NCI-H446 treated with DMSO at 0.1 percent for 48 hours (cell line): Measurements from ENCODE around the gene SMIM45.
A peak's percentile ranks its signal among the peaks of the same experiment; 100 is the strongest.
"Not testable (repeated sequence)": the region's sequence is repeated elsewhere in the genome, so short reads cannot be mapped to it uniquely, and the experiment has no call there.

Experiments
- DNase-seq: peaks from one replicate; lab custom pipeline; 2025; lab: John Stamatoyannopoulos, UW

Gene SMIM45

DNA sequence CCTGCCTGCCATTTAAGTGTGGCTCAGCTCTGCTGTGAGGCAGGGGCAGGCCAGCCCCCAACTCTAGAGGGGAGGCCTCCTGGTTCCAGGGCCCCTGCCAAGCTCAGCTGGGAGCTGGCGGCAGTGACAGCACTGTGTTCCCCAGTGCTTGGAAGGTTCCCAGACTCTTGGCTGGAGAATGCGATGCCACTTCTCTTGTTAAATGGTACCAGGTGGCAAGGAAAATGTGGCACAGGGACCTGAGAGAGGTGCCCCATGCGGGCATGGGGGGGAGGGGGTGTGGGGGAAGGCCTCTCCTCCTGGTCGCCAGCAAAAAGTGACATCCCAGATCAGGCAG is 17.0 kb upstream of the SMIM45 start:
- DNase-seq = peak; percentile 3

DNA sequence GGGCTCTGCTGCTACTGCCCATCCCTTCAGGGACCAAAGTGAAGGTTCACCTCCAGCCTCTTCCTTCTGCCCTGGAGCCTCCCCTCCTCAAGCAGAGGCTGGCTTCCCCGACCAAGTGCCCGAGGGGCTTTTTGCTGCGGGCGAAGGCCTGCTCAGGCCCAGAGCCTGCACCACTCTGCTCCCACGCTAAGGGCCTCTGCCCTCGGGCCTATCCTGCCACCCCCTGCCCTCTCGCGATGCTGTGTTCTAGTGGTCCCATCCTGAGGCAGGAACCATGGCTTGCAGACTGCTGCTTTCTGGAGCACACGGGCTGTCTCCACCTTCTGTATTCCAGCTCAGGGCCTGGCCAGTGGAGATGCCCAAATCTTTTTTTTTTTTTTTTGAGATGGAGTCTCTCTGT is 16.4 kb upstream of the SMIM45 start:
- DNase-seq = no peak

DNA sequence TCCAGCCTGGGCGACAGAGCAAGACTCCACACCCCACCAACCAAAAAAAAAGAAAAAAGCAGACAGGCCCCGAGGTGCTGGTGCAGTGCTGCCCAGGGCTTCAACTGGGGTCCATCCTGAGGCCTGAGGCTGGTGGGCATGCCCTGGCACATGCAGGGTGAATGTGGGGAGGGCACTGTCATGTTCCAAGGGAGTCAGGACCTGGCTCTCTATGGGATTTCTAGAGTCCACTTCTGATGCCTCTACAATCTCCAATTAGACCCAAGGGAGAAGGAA is 15.1 kb upstream of the SMIM45 start:
- DNase-seq = no peak

DNA sequence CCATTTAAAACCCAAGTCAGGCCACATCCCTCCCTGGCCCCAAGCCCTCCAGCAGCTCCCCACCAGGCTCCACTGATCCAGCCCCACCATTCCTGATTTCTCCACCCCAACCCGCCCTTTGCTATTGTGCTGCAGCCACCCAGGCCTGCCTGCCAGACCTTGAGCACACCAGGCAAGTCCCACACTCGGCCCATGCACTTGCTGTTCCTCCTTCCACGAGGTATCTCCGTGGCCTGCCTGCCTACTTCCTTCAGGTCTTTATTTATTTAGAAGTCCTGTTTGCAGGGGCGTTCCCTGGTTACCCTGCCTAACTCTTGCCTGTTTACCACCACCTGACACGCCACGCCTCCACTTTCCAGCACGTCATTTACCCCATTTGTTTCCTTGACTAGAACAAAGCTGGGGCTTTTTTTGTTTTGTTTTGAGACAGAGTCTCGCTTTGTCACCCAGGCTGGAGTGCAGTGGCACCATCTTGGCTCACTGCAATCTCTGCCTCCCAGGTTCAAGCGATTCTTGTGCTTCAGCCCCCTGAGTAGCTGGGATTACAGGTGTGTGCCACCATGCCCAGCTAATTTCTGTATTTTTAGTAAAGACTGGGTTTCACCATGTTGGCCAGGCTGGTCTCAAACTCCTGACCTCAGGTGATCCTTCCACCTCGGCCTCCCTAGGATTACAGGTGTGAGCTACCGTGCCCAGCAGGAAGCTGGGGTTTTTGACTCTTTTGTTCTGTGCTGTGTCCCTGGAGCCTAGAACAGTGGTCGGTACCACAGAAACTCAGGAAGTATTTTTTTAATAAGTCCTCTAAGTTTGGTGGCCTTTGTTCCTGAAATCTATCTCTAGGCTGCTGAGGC is 11.7 kb upstream of the SMIM45 start:
- DNase-seq = no peak

DNA sequence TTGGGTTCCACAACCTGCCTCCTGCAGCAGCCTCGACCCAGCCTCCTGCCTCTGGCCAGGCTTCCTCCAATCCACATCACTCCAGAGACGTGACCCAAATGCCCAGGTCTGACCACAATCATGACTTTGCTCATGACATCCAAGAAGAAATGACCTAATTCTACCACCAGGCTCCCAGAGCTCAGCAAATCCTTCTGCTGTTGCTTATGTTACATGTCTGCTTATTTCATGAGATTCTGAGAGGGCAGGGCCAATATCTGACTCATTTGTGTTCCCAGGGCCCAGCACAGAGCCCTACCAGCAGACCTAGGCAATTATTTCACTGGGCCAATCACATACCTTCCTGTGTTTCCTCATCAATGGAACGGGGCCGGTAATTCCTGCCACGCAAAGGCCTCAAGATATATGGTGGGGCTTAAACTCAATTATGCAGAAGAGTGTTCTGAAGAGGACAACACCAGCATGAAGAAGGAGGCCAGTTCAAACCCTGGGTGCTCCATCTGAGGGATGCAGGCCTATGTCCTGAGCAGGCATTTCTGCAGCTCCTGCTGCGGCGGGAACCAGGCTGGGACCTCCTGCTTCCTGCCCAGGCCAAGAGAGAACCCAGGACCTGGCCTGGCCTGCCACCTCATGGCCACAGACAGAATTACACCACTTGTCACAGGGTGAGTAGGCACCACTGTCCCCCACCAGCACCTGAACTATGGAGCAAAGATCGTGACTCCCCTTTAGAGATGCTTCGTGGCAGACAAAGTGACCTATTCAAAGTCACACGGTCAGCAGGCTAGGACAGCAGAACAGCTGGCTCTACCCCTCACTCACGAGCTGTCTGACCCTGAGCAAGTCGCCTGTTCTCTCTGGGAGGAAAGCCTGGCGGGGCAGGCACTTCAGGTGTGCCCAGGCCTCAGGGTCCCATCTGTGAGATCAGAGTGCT is 10.9 kb upstream of the SMIM45 start:
- DNase-seq = peak; percentile 22

DNA sequence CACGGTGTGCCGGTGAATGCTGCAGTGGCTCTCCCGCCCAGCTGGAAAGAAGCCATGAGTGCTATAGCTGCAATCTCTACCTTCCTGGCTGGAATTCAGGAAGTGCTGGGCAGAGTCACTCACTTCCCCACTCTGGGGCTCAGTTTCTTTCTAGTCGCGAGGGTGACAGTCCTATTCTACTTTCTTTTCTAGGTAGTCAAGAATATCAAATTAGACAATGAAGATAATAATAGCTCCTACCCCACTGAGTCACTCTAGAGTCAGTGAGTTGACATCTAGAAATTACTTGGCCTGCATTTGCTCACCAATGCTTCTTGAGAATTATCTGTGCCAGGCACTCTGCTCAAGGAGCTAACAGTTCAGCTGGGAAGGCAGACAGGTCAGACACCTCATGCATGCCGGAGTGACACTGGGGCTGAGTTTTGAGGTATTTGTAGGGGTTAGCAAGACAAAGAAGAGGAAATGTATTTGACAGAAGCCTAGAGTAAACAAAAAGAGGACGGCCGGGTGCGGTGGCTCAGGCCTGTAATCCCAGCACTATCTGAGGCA is 8.2 kb upstream of the SMIM45 start:
- no peak for DNase-seq

DNA sequence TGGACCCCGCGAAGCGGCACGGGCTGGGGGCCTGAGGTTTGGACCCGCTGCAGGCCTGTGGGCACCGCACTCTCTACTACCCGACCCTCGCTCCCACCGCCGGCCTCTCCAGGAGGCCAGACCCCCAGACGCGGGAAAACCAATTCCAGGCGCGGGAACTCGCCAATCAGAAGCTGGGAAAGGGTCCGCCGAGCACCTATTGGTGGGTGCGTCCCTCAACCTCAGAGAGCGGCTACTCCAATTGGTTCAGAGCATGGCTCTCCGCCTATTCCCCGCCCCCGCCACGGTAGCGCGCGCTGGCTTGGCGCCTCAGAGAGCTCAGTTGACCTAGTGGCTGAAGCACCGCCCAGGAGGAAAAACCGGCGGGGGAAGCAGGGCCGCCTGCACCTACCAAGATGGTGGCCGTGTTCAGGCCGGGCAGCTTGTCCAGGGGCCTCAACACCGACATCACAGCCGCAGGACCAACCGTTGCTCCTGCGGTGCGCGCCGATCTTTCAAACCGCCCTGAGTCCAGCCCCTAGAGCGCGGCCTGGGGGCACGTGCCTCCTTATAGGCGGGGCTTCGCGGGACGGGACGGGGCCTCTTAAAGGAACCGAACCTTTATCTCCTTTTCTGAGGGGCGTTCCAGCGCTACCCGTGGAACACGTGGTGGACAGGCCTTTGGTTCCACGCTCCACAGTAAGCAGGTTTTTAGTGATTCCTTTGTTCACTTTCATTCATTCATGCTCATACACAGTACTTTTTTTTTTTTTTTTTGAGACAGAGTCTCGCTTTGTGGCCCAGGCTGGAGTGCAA is 5.1 kb upstream of the SMIM45 start, which contains the start of gene CENPM:
TSS of gene CENPM (minus strand) at position 524 of the 795 bp plus-strand sequence. CDS start at position 448, 76 bp downstream.
- peak; percentile 95 for DNase-seq

DNA sequence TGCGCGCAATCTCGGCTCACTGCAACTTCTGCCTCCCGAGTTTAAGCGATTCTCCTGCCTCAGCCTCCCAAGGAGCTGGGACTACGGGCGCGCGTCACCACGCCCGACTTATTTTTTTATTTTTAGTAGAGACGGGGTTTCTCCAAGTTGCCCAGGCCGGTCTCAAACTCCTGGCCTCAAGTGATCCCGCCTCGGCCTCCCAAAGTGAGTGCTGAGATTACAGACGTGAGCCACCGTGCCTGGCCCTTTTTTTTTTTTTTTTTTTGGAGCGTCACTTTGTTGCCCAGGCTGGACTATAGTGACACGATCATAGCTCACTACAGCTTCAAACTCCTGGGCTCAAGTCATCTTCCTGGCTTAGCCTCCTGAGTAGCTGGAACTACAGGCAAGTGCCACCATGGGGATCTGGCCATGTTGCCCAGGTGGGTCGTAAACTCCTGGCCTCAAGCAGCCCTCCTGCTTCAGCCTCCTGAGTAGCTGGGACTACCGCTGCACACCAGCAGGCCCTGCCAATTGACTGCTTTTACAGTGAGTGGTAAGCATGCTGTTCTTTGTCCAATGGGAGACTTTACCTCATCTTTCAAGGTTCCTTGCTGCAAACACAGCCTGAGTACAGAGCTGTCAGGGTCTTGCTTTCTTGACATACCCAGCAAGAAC is 4.4 kb upstream of the SMIM45 start:
- no peak for DNase-seq

DNA sequence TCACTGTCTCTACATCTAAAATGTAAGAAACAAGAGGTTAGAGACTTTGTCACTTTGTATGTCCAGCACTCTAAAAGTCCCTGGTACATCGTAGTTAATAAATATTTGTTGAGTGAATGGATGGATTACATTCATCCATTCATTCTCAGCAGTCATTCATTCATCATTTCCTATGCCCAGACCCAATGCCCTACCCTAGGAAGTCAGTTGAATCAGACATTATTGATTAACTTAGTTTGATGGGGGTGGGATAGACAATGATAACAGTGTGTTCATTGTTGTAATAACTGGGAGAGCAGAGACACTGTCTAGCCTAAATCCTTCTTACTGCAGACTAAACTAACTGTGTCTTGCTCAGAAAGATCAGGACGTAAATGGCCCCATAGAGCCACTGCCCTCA is 3.8 kb upstream of the SMIM45 start:
- no peak for DNase-seq

DNA sequence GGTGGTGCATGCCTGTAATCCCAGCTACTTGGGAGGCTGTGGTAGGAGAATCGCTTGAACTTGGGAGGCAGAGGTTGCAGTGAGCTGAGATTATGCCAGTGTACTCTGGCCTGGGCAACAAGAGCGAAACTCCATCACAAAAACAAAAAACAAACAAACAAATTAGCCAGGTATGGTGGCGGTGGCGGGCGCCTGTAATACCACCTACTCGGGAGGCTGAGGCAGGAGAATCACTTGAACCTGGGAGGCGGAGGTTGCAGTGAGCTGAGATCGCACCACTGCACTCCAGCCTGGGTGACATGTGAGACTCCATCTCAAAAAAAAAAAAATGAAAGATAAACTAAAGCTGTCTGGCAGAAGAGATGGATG is 3.0 kb upstream of the SMIM45 start:
- DNase-seq = not testable (repeated sequence)

DNA sequence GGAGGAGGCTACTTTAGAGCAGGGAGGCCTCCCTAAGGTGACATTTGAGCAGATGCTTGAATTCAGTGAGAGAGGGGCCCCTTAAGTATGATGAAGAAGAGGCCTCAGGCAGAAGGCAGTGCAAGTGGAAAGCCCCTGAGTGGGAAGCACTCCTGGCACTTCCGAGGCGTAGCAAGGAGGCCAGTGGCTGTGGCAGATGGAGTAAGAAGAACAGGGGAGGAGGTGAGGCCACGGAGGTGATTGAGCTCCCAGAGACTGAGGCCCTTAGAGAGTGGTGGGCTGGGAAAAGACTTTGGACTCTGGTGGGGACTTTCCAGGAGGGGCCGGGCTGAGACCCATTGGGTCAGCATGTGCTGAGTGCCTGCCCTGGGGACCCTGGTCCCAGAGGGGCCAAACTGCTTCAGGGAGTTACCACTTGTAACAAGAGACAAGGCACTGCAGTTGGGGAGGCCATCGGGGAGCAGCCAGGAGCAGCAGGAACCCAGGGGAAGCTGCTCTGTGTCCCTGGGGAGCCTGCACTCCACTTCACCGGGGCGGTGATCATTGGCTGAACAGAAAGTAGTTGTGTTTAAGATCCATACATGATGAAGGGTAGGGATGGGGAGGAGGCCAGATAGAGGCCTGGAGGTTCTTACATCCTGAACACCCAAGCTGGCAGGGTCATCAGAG is 2.5 kb upstream of the SMIM45 start:
- no peak for DNase-seq

DNA sequence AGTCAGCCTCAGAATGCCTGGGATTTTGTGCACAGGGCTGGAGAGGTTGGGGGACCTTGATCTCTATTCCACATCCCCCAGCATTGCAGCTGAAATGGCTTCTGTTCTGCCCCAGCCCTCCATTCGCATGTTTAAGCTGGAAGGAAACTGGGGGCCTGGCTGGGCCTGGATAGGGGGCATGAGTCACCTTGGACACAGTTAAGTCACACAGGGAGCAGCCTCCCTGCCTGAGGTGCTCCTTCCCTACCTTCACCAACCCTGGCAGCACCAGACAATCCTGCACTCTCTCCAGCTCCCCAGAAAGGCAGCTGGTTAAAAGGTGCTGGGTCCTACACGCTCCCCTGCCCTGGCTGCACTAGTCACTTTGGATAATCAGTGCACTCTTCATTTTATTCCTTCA is 763 bp downstream of the SMIM45 start:
- DNase-seq = no peak

DNA sequence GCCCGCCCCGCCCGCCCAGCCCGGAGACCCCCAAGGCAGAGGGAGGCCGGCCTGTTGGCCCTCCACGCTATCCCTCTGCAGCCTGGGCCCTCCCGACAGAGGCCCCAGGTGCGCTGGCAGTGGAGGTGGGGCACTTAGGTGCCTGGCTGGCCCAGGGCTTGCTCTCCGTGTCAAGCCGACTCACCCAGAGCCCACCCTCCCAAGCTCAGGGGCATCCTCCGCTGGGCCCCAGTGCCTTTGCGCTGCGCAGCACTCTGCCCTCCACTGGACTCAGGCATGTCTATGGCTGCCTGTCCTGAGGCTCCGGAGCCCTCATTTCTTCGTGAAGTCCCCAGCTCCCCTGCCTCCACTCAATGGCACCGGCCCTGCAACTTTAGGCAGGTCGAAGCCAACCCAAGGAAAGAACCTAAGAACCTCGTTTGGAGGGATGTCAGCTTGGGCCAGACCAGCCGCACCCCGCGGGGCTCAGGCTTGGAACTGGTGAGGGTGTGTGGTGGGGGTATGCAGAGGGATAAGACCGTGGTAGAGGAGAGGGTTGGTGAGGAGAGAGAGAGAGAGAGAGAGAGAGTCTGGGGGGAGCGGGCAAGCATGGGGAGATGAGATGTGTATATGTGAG is 6.1 kb downstream of the SMIM45 start:
- no peak for DNase-seq

DNA sequence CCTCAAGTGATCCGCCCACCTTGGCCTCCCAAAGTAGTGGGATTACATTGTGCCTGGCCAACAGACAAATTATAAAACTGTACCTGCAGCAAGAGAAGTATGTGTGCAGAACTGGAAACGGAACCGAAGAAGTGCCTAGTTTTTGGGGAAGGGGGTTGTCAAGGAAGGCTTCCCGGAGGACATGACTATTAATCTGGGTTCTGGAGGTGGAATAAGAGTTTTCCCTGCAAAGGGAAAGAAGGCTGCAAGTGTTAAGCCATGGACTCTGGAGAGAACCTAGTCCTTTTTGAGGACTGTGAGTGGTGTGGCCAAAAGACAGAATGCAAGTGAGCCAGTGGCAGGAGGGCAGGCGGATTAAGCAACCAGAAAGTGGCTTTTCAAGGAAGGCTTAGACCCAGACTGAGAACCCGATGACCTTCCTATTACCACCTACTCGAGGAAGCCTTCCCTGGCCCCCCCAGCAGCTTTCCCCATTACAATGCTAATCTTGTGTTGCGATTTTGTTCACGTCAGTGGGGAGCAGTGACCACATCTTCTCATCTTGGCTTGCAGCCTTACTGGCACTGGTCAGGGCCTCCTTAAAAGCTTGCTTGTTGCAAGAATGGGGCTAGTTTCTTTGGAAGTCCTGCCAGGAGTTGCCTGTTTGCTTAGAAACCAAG is 11.6 kb downstream of the SMIM45 start:
- DNase-seq = no peak

DNA sequence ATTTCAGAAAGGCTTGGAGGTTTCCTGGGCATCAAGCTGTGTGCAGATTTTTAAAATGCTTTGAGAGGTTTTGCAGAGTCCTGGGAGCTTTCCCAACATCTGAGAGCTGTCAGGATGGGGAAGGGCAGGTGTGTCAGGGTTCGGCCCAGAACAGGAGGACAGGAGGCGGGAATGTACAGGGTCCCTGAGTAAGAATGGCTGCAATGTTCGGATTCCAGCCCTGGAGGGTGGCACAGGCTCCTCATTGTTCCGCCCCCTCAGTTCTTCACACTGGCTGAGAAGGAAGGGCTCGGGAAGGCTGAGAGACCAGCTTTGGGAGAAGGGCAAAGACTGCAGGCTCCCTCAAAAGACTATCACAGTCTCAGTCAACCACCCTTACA is 12.2 kb downstream of the SMIM45 start:
- DNase-seq = no peak

DNA sequence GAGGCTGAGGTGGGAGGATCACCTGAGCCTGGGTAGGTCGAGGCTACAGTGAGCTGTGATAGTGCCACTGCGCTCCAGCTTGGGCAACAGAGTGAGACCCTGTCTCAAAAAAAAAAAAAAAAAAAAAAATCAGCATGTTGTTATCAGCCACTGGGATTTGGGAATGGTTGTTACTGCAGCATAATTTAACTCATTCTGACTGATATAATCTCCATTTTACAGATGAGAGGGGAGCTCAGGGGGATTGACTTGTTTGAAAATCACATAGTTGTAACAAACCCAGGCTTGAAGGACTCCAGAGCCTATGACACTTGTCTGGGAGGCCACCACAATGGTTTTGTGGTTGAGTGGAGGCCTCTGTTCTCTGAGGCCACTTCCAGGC is 14.3 kb downstream of the SMIM45 start:
- DNase-seq = no peak

DNA sequence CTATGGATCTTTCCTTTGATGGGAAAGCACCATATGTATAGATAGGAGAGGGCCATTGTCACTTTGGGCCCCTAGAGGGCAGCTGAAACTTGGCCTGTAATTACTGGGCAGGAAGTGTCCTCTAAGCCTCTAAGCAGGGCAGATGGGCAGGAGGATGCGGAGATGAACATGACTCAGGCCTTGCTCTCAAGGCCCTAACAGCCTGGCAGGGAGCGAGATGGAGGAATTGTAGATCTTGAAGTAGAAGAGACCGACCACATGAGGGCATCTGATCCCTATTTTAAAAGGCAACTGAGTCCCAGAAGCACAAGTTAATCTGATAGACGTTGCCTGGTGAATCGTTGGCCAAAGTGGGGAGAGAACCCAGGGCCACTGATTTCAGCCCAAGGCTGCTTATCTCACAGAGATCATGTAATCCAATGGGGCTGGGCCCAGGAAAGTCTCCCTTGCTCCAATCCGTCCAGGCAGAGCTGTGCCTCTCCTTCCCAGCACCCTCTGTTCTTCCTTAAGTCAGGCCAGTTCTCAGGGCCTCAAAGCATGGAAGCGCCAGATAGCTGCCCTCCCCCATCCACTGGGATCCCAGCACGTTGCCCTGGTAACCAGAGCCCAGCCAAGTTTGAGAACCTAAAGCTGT is 14.8 kb downstream of the SMIM45 start:
- DNase-seq = peak; percentile 39

DNA sequence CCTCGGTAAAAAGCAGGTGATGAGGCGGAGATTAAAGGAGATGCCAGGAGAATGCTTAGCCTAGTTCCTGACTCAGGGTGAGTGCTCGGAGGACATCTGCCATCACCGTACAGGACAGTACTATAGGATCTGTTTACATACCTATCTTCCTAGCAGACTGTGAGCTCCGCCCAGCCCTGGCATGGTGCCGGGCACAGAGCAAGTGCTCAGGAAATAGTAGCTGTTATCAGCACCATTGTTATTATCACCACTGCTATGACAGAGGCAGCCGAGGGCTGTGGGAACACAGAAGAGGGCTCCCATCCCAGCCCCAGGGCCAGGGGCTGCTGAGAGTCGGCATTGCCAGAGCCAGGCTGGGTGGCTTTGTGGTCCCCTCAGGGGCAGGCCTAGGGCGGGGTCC is 16.7 kb downstream of the SMIM45 start:
- no peak for DNase-seq

DNA sequence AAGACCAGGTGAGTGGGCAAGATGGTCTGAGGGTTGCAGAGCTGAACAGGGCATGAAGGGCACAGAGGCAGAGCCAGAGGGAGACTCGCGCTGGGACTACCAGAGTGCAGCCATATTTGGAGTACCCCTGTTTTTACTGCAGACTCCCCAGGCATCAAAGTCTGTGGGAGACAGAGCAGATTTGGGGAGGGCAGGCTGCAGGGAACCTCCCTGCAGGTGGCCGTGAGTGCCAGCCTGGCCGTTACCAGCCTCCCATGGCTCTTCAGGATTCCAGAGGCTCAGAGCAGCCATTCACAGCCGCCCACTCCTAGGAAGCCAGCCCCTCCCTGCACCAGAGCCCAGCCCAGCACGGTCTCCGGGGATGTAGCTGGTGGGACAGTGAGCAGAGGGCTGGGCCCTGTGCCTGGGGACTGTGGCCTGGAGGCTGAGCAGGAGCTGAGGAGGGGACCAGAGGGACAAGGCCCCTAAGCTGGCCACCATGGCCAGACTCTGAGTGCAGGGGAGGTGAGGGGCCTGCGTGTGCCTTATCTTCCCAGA is 17.2 kb downstream of the SMIM45 start, which contains the start of gene SEPTIN3:
TSS of gene SEPTIN3 (plus strand) at position 334 of the 537 bp plus-strand sequence. CDS start 2,050 bp downstream, outside the sequence.
- DNase-seq = no peak
